ENCODE results near the gene HDAC11.

- TF ChIP-seq EZH2 (IDR thresholded peaks at IDR 0.05; ENCODE audit: insufficient read depth, poor library complexity, severe bottlenecking): no peak
- no peak for TF ChIP-seq EZH2phosphoT487 (IDR thresholded peaks at IDR 0.05; ENCODE audit: insufficient read depth, low read depth)
Observed at GRCh38 chr3:13537244-13537908, 57.3 kb downstream of the HDAC11 start.

Measured in GM23248 (cell line).